HG03520 (cell line): ENCODE results near the gene DYNC2I2.
"Not testable (repeated sequence)": the region's sequence is repeated elsewhere in the genome, so short reads cannot be mapped to it uniquely, and the experiment has no call there.

Source experiments
- ATAC-seq: cut with Tn5 transposase; IDR thresholded peaks from one replicate; pipeline ENCODE4 v1.9.1; 2021; ENCODE audit warnings: mild to moderate bottlenecking, moderate library complexity; ENCODE audit not compliant: unreplicated experiment

Gene DYNC2I2

DNA sequence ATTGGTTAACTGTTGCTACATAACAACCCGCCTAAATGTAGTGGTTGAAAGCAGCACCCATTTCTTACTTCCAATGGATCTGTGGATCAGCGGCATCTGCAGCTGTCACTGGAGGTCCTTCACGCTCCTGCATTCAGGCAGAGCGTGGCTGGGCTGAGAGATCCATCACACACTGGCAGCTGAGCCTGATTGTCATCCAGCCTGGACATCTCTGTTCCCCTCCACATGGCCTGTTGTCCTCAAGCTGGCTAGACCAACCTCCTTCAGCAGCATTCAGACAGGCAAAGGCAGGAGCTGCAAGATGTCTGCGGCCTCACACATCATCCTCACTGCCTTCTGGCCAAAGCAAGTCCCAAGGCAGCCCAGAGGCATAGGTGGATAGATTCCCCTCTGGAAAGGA, 36.9 kb downstream of the DYNC2I2 start:
- ATAC-seq = no peak

DNA sequence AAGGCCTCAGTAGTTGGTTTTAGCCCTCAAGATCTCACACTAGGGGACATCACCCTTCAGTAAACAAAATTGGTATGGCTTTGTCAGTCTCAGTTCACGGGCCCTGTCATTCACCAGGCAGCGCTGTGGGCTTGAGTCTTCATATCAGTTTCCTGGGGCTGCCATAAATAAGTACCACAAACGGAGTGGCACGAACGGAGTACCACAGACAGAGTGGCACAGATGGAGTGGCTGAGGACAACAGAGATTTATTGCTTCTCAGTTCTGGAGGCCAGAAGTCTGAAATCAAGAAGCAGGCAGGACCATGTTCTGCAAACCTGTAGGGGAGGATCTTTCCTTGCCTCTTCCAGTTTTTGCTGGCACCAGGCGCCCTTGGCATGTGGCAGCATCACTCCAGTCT, 37.5 kb downstream of the DYNC2I2 start:
- no peak for ATAC-seq

DNA sequence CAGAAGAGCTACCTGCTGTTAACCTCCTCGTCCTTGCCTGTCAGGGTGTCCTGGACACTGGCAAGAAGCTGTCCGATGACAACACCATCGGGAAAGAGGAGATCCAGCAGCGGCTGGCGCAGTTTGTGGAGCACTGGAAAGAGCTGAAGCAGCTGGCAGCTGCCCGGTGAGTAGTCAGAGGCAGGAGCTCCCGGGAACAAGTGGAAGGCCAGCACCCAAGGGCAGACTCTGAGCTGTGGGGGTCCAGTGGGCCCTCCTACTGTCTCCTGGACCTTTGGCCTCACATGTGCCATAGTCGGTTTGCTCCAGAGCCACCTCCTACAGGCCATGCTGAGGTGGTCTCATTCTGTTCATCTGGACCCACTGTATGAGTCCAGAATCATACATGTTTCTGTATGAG, 38.7 kb downstream of the DYNC2I2 start:
- ATAC-seq = no peak

DNA sequence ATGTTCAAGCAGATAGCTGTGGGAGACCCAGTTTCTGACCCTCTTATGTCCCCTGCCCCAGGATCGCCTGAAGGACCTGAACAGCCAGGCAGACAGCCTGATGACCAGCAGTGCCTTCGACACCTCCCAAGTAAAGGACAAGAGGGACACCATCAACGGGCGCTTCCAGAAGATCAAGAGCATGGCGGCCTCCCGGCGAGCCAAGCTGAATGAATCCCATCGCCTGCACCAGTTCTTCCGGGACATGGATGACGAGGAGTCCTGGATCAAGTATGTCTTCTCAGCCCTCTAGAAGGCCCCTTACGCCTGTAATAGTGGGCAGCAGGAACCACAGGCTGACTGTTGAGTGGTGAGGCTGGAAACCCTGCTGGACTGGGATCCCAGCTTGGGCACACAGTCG, 41.1 kb downstream of the DYNC2I2 start:
- ATAC-seq = no peak

DNA sequence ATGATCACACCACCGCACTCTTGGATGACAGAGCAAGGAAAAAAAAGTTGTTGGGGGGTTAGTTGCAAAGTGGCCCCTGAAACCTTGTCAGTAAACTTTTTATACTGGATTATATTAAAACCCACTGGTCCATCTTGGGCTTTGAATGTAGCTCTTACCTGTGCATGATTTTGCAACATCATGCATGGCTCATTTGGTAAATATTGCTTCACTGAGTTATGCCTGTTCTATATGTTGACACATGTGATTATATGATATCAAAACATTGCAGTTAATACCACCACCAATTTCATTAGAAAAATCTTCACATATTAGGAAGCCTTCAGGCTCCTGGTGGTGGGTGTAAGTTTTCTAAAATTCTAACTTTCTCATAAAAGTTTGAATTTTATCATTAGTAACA, 41.9 kb downstream of the DYNC2I2 start:
- no peak for ATAC-seq

DNA sequence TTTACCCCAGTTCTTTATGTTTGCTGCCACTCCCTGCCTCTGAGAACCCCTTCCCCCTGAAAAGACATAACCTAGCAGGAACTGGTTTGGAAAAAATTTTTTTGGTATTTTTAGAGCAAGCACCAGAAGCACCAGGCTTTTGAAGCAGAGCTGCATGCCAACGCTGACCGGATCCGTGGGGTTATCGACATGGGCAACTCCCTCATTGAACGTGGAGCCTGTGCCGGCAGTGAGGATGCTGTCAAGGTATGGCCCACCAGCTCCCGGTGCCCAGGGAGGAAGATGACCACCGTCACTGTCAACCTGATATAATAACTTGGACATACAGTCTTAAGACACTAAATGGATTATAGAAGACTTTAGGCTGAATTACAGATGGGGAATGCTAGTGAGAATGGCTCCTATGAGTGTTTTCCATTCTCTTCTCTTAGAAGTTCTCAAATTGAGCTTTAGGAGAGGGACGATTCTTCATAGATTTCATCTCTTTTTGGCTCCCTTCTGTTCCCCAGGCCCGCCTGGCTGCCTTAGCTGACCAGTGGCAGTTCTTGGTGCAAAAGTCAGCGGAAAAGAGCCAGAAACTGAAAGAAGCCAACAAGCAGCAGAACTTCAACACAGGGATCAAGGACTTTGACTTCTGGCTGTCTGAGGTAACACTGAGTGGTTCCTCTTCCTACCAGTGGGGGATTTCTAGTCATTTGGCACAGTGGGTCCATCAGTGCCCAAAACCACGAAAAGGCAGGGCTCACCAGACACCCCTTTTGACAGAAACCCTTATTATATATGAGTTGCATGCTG, 44.9 kb downstream of the DYNC2I2 start:
- no peak for ATAC-seq

DNA sequence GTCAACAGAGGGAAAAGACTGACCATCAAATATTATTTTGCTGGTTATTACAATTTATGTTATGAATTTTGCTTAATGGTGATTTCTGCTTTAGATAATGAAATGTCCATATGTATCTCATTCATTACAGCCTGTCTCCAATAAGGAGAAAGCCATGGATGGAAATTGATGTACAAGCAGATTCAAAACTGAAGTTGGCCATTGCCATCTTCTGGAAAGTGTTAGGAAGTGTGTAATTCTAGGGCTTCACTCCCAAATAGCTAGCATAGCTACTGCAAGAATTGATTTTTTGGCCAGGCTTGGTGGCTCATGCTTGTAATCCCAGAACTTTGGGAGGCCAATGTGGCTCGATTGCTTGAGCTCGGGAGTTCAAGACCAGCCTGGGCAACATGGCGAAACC, 45.8 kb downstream of the DYNC2I2 start:
- ATAC-seq = no peak

DNA sequence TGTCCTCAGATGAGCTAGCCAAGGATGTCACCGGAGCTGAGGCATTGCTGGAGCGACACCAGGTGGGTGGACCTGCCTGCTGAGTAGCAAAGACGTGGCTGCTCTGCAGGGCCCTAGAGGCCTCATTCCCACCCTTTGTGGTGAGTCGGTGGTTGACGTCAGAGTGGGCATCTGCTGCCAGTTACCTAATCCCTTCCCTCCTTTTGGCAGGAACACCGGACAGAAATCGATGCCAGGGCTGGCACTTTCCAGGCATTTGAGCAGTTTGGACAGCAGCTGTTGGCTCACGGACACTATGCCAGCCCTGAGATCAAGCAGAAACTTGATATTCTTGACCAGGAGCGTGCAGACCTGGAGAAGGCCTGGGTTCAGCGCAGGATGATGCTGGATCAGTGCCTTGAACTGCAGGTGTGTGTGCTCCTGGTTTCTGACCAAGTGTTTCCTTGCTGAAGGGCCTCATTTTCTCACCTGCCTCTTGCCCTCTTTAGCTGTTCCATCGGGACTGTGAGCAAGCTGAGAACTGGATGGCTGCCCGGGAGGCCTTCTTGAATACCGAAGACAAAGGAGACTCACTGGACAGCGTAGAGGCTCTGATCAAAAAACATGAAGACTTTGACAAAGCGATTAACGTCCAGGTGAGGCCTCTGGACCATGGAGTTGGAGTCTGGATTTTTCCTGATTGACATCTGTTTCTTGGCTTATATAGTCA, 48.9 kb downstream of the DYNC2I2 start:
- no peak for ATAC-seq

DNA sequence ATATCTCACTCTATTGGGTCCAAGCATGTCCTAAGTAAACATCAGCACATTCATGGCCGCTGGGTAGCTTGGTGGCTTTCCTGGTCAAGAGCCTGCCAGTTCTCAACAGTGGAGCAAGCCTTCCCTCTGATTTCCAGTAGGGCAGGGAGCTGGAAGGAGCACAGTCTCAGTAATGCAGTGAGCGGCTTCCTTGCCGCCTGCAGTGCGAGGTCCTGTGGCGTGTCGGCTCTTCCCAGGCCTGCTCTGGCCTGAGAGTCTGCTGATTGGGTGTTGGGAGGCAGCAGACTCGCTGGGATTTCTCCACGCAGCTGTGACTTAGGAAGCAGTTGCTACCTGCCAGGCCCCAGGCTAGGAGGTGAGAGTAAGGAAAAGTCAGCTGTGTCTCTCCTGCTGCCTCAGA, 53.0 kb downstream of the DYNC2I2 start:
- ATAC-seq = no peak

DNA sequence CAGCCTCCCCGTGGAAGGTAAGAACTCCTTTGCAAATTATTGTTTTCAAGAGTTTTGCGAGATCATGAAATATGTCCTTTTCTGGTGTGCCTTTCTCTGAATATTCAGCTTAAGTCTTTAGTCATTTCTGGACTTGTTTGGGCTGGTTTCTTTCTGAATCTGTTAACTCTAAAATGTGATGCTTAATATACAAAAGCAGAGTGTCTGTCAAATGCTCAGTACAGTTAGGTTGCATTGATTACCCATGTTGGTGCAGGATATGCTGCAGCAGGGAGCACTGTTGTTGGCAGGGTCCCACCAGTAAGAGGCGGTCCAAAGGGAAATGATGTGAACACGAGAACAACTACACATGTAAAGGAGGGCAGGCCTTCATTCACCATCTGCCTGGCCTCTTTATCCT, 56.5 kb downstream of the DYNC2I2 start:
- no peak for ATAC-seq

DNA sequence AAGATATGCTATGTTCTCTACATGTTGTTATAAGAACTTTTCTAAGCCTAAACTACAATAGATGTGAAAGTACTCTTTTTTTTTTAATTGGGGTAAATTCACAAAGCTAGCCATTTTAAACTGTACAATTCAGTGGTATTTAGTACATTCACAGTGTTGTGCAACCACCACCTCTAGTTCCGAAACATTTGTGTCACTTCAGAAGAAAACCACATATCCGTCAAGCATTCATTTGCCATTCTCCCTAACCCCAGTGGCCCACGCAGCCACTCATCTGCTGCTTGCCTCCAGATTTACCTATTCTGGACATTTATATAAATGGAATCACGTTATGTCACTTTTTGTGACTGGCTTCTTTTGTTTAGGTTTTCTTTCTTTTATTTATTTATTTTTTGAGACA, 61.2 kb downstream of the DYNC2I2 start:
- ATAC-seq = no peak

DNA sequence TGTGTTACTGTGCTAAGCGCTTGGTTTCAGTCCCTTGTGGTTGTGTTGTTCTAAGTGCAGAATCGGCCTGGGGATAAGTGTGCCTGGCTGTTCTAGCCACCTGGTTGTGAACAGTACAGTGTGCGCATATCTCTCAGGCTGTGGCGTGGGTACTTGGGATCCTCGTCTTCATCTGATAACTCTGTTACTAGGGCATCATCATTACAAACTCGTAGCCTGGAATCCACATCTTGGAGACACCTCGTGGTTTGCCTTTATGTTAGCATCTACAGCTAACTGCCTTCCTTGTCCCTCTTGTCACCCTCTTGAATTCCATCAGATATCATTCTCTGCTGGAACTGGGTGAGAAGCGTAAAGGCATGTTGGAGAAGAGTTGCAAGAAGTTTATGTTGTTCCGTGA, 62.8 kb downstream of the DYNC2I2 start:
- ATAC-seq = no peak

DNA sequence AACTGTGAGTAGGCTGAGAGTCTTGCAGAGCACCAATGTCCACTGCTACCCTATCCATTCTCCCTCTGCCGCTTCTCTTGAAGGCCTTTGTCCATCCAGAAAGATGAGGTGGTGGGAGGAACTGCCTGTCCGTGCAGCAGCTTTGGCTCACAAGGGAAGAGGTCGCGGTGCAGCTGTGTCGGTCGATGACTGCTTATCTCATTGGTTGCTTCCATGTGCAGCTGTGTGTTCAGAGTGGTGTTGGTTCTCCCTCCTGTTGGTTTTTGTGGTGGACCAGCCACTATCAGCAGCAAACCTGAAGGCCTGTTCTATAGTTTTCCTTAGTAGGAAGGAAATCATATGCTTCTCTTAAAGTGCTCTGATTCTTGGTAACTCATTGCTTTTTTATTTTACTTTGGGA, 63.6 kb downstream of the DYNC2I2 start:
- no peak for ATAC-seq

DNA sequence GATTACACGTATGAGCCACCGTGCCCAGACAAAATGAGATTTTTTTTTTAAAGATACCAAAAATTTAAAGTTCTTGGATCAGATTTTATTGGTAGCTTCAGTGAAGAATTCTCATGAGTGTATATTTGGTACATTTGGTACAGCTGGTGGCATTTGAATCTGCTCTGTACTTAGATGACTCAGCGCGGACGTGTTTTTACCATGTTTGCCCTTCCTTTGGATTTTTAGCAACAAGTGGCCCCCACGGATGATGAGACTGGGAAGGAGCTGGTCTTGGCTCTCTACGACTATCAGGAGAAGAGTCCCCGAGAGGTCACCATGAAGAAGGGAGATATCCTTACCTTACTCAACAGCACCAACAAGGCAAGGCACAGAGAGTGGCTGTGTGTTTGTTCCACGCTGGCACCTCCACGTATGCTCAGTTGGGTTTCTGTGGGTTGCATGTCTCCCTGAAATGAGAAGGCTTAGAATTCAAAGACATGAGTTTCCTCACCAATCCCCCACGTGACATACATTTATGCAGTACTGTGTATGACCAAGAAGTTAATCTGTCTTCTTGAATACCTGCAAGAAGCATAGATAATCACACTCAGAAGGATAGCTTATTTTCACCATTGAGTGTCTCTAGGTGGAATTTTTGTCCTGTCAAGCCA, 67.9 kb downstream of the DYNC2I2 start:
- no peak for ATAC-seq

DNA sequence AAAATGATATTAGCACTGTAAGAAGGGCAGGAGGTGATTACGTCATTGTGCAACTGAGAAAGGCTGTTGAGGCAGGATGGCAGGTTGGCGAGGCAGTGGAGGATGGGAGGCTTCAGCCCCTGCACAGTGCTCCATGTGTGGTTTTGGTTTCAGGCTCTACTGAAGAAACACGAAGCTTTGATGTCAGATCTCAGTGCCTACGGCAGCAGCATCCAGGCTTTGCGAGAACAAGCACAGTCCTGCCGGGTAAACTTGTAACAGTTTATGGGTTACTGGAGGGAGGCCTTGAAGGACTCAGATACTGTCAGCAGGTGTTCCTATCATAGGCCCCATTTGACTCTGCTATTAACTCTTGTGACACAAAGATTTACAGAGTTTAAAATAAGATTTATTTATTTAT, 69.2 kb downstream of the DYNC2I2 start:
- no peak for ATAC-seq

DNA sequence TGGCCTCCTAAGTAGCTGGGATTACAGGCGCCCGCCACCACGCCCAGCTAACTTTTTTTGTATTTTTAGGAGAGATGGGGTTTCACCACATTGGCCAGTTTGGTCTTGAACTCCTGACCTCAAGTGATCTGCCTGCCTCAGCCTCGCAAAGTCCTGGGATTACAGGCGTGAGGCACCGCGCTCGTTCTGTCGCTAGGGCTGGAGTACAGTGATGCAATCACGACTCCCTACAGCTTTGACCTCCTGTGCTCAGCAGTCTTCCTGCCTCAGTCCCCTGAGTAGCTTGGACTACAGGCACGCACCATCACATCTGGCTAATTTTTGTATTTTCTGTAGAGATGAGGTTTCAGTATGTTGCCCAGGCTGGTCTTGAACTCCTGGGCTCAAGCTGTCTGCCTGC, 69.7 kb downstream of the DYNC2I2 start:
- not testable (repeated sequence) for ATAC-seq

DNA sequence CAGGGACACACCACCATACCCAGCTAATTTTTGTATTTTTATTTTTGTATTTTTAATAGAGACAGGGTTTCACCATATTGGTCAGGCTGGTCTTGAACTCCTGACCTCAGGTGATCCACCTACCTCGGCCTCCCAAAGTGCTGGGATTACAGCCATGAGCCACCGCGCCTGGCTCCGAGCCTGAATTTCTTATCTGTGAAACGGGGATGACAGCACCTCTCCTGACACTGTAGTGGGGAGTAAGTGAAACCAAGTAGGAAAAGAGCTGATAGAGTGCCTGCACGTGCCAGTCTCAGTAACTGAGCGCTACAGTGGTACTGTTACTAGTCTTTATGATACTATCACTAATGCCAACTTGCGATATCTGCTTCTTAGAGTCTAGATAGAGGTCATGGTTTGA, 71.5 kb downstream of the DYNC2I2 start:
- not testable (repeated sequence) for ATAC-seq
